ENCODE data around the gene RLN2.

The RLN2 gene

DNA sequence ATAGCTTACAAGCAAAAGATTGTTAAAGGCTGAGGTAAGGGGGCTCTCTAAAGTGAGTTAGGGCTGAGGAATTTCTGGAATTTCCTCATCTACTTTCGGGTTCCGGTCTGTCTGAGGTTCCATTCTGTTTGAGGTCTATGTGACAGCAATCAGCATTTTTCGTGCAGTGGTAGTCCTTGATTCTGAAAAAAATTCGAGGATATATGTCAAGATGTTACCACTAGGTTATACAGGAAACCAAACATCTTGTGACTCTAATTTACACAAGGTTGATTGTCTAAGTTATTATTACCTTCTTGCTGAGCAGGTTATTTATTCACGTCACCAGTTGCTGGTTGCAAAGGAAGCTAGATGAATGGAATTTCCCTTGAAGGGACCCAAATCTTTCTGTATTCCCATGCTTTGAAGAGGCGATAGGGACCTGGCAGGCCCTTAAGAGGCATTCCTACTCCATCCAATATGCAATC, 35.2 kb downstream of the RLN2 start:
- no peak for TF ChIP-seq SUZ12 (IDR thresholded peaks at IDR 0.05; ENCODE audit: extremely low read depth, insufficient read depth, insufficient read length)
- no peak overlapping the region for H3K4me3 ChIP-seq (ENCODE audit: insufficient read length, low read depth)
- peak; percentile 70 for DNase-seq (ENCODE audit: low read depth, low spot score)
- no peak overlapping the region for H3K9ac ChIP-seq (ENCODE audit: insufficient read length, low read depth)
- no peaks in the 10 kb centered on the region for H3K4me1 ChIP-seq (ENCODE audit: insufficient read depth, insufficient read length)
- no peaks in the 10 kb centered on the region for H3K36me3 ChIP-seq (ENCODE audit: insufficient read depth, insufficient read length, low read length)
- H3K27me3 ChIP-seq (ENCODE audit: insufficient read depth, insufficient read length), result no peaks in the 10 kb centered on the region
- no peaks in the 10 kb centered on the region for H3K9me3 ChIP-seq (ENCODE audit: insufficient read depth, low read length)

DNA sequence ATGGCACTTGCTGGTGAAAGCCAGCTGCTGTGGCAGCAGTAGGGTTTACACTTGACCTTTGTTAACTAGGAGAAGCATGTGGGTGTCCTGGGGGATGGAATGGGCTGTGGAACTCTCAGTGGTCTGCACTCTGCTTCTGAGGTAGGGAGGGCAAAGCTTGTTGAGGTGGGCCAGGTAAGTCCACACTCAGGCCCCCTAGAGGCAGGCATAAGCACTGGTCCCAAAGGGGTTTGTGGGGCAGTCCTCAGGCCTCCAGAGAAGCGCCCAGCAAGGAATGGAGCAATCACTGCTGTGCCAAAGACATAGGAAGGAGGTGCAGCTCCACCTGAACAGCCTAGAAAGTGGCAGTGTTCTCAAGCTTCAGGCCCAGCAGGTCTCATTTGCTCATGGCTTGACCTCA, 38.6 kb downstream of the RLN2 start:
- H3K9me3 ChIP-seq (ENCODE audit: insufficient read depth, low read length), result no peaks in the 10 kb centered on the region
- no peaks in the 10 kb centered on the region for H3K27me3 ChIP-seq (ENCODE audit: insufficient read depth, insufficient read length)
- no peak for DNase-seq (ENCODE audit: low read depth, low spot score)
- no peak overlapping the region for H3K9ac ChIP-seq (ENCODE audit: insufficient read length, low read depth)
- no peak overlapping the region for H3K4me3 ChIP-seq (ENCODE audit: insufficient read length, low read depth)
- no peaks in the 10 kb centered on the region for H3K36me3 ChIP-seq (ENCODE audit: insufficient read depth, insufficient read length, low read length)
- no peaks in the 10 kb centered on the region for H3K4me1 ChIP-seq (ENCODE audit: insufficient read depth, insufficient read length)
- TF ChIP-seq ZNF274 (IDR thresholded peaks at IDR 0.05; ENCODE audit: low read depth, low read length), result no peak
- TF ChIP-seq YY1 (IDR thresholded peaks at IDR 0.05; ENCODE audit: insufficient read depth, insufficient read length), result no peak
- TF ChIP-seq SUZ12 (IDR thresholded peaks at IDR 0.05; ENCODE audit: extremely low read depth, insufficient read depth, insufficient read length), result no peak

DNA sequence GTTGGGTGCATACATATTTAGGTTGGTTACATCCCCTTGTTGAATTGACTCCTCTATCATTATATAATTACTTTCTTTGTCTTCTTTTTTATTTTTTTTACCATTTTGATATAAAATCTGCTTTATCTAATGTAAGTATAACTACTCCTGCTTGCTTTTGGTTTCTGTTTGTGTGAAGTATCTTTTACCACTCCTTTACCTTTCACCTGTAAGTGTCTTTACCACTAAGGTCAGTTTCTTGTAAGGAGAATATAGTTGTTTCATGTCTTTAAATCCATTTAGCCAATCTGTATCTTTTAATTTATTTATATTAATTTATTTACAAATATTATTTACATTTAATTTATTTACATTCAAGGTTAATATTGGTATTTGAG, 40.3 kb downstream of the RLN2 start:
- DNase-seq (ENCODE audit: low read depth, low spot score), result no peak
- H3K4me1 ChIP-seq (ENCODE audit: insufficient read depth, insufficient read length), result no peaks in the 10 kb centered on the region
- H3K9me3 ChIP-seq (ENCODE audit: insufficient read depth, low read length), result 0 out of 2 replicates have a peak, but pooled peaks cover 6% of the 10 kb centered on the region
- no peaks in the 10 kb centered on the region for H3K36me3 ChIP-seq (ENCODE audit: insufficient read depth, insufficient read length, low read length)
- no peak overlapping the region for H3K4me3 ChIP-seq (ENCODE audit: insufficient read length, low read depth)
- no peak for TF ChIP-seq YY1 (IDR thresholded peaks at IDR 0.05; ENCODE audit: insufficient read depth, insufficient read length)
- H3K27me3 ChIP-seq (ENCODE audit: insufficient read depth, insufficient read length), result no peaks in the 10 kb centered on the region
- H3K9ac ChIP-seq (ENCODE audit: insufficient read length, low read depth), result no peak overlapping the region

DNA sequence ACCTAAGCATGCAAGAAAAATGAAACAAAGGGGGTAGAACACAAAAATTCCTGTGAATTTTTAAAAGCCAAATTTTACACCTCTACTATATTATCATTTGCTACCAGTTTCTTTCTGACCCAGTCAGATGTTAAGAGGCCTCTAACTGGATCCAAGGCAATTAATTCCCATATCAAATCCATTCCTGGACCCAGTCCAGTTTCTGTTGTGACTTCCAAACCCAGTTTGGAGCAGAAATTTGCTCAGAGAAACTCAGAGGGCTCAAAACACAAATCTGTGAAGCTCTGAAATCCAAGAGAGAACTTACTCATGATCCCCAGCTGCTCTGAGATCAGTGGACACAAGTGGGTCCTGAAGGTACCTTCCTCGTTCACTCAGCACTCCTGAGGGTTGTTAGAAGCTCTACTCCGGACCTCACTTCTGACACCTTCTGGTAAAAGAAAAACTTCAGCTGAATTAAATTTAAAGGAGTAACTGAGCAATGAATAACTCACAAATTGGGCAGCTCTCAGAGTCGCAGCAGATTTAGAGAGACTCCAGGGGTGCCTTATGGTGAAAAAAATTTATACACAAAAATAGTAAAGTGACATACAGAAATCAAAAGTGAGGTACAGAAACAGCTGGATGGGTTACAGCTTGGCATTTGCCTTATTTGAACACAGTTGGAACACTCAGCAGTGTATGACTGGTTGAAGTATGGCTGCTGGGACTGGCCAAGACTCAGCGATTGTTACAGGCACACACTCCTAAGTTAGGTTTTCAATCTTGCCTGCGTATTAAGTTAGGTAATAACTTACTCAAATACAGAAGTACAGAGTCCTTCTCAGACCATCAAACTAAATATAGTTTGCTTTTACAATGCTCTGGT, 40.9 kb downstream of the RLN2 start:
- 0 out of 2 replicates have a peak, but pooled peaks cover 6% of the 10 kb centered on the region for H3K9me3 ChIP-seq (ENCODE audit: insufficient read depth, low read length)
- TF ChIP-seq SUZ12 (IDR thresholded peaks at IDR 0.05; ENCODE audit: extremely low read depth, insufficient read depth, insufficient read length) (no peak), YY1 (IDR thresholded peaks at IDR 0.05; ENCODE audit: insufficient read depth, insufficient read length) (no peak), ZNF274 (IDR thresholded peaks at IDR 0.05; ENCODE audit: low read depth, low read length) (no peak)
- no peaks in the 10 kb centered on the region for H3K4me1 ChIP-seq (ENCODE audit: insufficient read depth, insufficient read length)
- DNase-seq (ENCODE audit: low read depth, low spot score), result no peak
- no peak overlapping the region for H3K4me3 ChIP-seq (ENCODE audit: insufficient read length, low read depth)
- H3K27me3 ChIP-seq (ENCODE audit: insufficient read depth, insufficient read length), result no peaks in the 10 kb centered on the region
- H3K9ac ChIP-seq (ENCODE audit: insufficient read length, low read depth), result no peak overlapping the region
- H3K36me3 ChIP-seq (ENCODE audit: insufficient read depth, insufficient read length, low read length), result no peaks in the 10 kb centered on the region
